SK-N-SH treated with all-trans-retinoic acid at 6 μM for 48 hours (cell line): ENCODE data around the gene OR9A2.

Experiments used
- ARNTL ChIP-seq: fragments of 450-650 bp; formaldehyde crosslinking; IDR thresholded peaks from 2 replicates; pipeline ENCODE4 v1.5.0; 2020; ENCODE audit warnings: low read depth, mild to moderate bottlenecking, moderate library complexity, borderline replicate concordance
- BACH2 ChIP-seq: fragments of 250-450 bp; sonication (Bioruptor Pico); IDR thresholded peaks from 2 replicates; pipeline ENCODE4 v1.9.0; 2021; ENCODE audit warnings: mild to moderate bottlenecking, borderline replicate concordance
- ESRRG ChIP-seq: fragments of 250-450 bp; sonication (Bioruptor Pico); IDR thresholded peaks from 2 replicates; pipeline ENCODE4 v1.6.1; 2021; ENCODE audit warnings: mild to moderate bottlenecking
- OSR1 ChIP-seq: fragments of 250-450 bp; sonication (Bioruptor Pico); IDR thresholded peaks from 2 replicates; pipeline ENCODE4 v1.8.0; 2022; ENCODE audit warnings: moderate library complexity, mild to moderate bottlenecking, inconsistent platforms
- PATZ1 ChIP-seq: fragments of 250-450 bp; sonication (Bioruptor Pico); IDR thresholded peaks from 2 replicates; pipeline ENCODE4 v1.8.0; 2020; ENCODE audit warnings: mild to moderate bottlenecking, moderate library complexity, borderline replicate concordance
- POU6F1 ChIP-seq: fragments of 250-450 bp; sonication (Bioruptor Pico); IDR thresholded peaks from 2 replicates; pipeline ENCODE4 v1.8.0; 2021; ENCODE audit warnings: low read depth, mild to moderate bottlenecking, moderate library complexity, borderline replicate concordance
- PPARA ChIP-seq: fragments of 250-450 bp; sonication (Bioruptor Pico); IDR thresholded peaks from 2 replicates; pipeline ENCODE4 v1.5.0; 2020; ENCODE audit warnings: mild to moderate bottlenecking, borderline replicate concordance
- TCF4 ChIP-seq: fragments of 250-450 bp; sonication (Bioruptor Pico); IDR thresholded peaks from 2 replicates; pipeline ENCODE4 v1.8.0; 2021; ENCODE audit warnings: mild to moderate bottlenecking, moderate library complexity, borderline replicate concordance
- ZFP3 ChIP-seq: fragments of 250-450 bp; sonication (Bioruptor Pico); IDR thresholded peaks from 2 replicates; pipeline ENCODE4 v1.5.0; 2020; ENCODE audit warnings: mild to moderate bottlenecking, moderate library complexity
- ZFP30 ChIP-seq: fragments of 450-650 bp; formaldehyde crosslinking; IDR thresholded peaks from 2 replicates; pipeline ENCODE4 v1.5.0; 2022; ENCODE audit warnings: mild to moderate bottlenecking, moderate library complexity
- ZNF565 ChIP-seq: fragments of 450-650 bp; formaldehyde crosslinking; conservative IDR thresholded peaks from 2 replicates; pipeline ENCODE4 v1.5.0; 2020; ENCODE audit warnings: low read depth, mild to moderate bottlenecking, moderate library complexity
- ZNF70 ChIP-seq: fragments of 450-650 bp; formaldehyde crosslinking; IDR thresholded peaks from 2 replicates; pipeline ENCODE4 v1.5.0; 2020; ENCODE audit warnings: mild to moderate bottlenecking, moderate library complexity
- ZNF8 ChIP-seq: fragments of 450-650 bp; formaldehyde crosslinking; IDR thresholded peaks from 2 replicates; pipeline ENCODE4 v1.5.0; 2020; ENCODE audit warnings: mild to moderate bottlenecking, moderate library complexity

GRCh38 chr7:143042159-143042789, 15.3 kb upstream of the OR9A2 start:
- no peak for TF ChIP-seq BACH2 (CRISPR knock-in tag)
- no peak for TF ChIP-seq ZFP3
- TF ChIP-seq ZFP30 (CRISPR knock-in tag) = no peak
- TF ChIP-seq POU6F1 (CRISPR knock-in tag) = no peak
- TF ChIP-seq OSR1 = no peak
- no peak for TF ChIP-seq PPARA (CRISPR knock-in tag)
- no peak for TF ChIP-seq ARNTL (CRISPR knock-in tag)
- no peak for TF ChIP-seq ZNF8 (CRISPR knock-in tag)
- TF ChIP-seq PATZ1 (CRISPR knock-in tag) = no peak
- no peak for TF ChIP-seq TCF4 (CRISPR knock-in tag)
- TF ChIP-seq ESRRG (CRISPR knock-in tag) = no peak
- TF ChIP-seq ZNF70 (CRISPR knock-in tag) = no peak
- TF ChIP-seq ZNF565 (CRISPR knock-in tag) = no peak
